K562 (cell line): ENCODE results near the gene ARHGAP4. TPM values are rescaled to one million over a fixed set of nuclear protein-coding genes. Genes with fewer than 3 reads are reported as not detected.
A peak's percentile ranks its signal among the peaks of the same experiment; 100 is the strongest.

Experiments used
- CHD4 ChIP-seq: fragments of 200-600 bp; sonication (generic); IDR thresholded peaks from 3 replicates; pipeline ENCODE4 v1.6.1; 2012; ENCODE audit warnings: low read depth, mild to moderate bottlenecking, mixed read lengths, low read length, inconsistent platforms; ENCODE audit not compliant: insufficient read depth, insufficient replicate concordance, poor library complexity, severe bottlenecking
- CREB1 ChIP-seq, 2 experiments: sonication (generic) in 1 of 2; formaldehyde crosslinking in 1 of 2; IDR thresholded peaks; 2 replicates each; pipeline versions ENCODE4 v1.6.1 to v1.8.0; 2012 to 2022; ENCODE audit warnings: inconsistent platforms in 1 of 2, mild to moderate bottlenecking in 1 of 2, missing genetic modification reagents in 1 of 2, moderate library complexity in 1 of 2
- CTBP1 ChIP-seq: fragments of 450-650 bp; IDR thresholded peaks from 2 replicates; pipeline ENCODE4 v1.6.1; 2016; ENCODE audit warnings: borderline replicate concordance
- HDAC6 ChIP-seq: IDR thresholded peaks from 2 replicates; pipeline ENCODE4 v1.6.1; 2012; ENCODE audit warnings: low read depth, mild to moderate bottlenecking, control low read depth, inconsistent platforms, low read length, moderate library complexity
- MYBL2 ChIP-seq, 2 experiments: fragments of 450-650 bp in 1 of 2; sonication (generic) in 1 of 2; formaldehyde crosslinking in 1 of 2; IDR thresholded peaks; 2 replicates each; pipeline versions ENCODE4 v1.6.1 to v1.8.1; 2017 to 2022; ENCODE audit warnings: borderline replicate concordance in 1 of 2, inconsistent platforms in 1 of 2, low read depth in 1 of 2, mild to moderate bottlenecking in 1 of 2, missing genetic modification reagents in 1 of 2, moderate library complexity in 1 of 2
- NCOR1 ChIP-seq: fragments of 450-650 bp; IDR thresholded peaks from 2 replicates; pipeline ENCODE4 v1.6.1; 2016; ENCODE audit warnings: mild to moderate bottlenecking, moderate library complexity
- PML ChIP-seq: IDR thresholded peaks from 2 replicates; pipeline ENCODE4 v1.6.1; 2012; ENCODE audit warnings: low read length, inconsistent platforms
- PYGO2 ChIP-seq: fragments of 450-650 bp; IDR thresholded peaks from 2 replicates; pipeline ENCODE4 v1.6.1; 2016; ENCODE audit warnings: mild to moderate bottlenecking, missing genetic modification characterization, moderate library complexity, missing compliant biosample characterization
- SP2 ChIP-seq: IDR thresholded peaks from 2 replicates; pipeline ENCODE4 v1.6.1; 2011; ENCODE audit warnings: mild to moderate bottlenecking, low read depth, low read length, moderate library complexity; ENCODE audit not compliant: poor library complexity, severe bottlenecking; ENCODE audit errors: extremely low read depth
- SRF ChIP-seq, 2 experiments: fragments of 250-450, 450-650 bp in 1 of 2; sonication (Bioruptor Pico) in 1 of 2; sonication (generic) in 1 of 2; formaldehyde crosslinking; IDR thresholded peaks; 2 replicates each; pipeline versions ENCODE4 v1.5.0 to v1.5.1; 2020 to 2022; ENCODE audit warnings: mild to moderate bottlenecking in 1 of 2, missing genetic modification reagents in 1 of 2
- SUPT5H ChIP-seq: fragments of 450-650 bp; IDR thresholded peaks from 2 replicates; pipeline ENCODE4 v1.6.1; 2016
- TARDBP ChIP-seq: fragments of 450-650 bp; IDR thresholded peaks from 2 replicates; pipeline ENCODE4 v1.6.1; 2016
- TEAD1 ChIP-seq, 2 experiments: fragments of 450-650 bp in 1 of 2; sonication (generic) in 1 of 2; formaldehyde crosslinking; IDR thresholded peaks; 2 replicates each; pipeline versions ENCODE4 v1.4.0 to v1.8.0; 2020 to 2022; ENCODE audit warnings: mild to moderate bottlenecking in 2 of 2, missing genetic modification reagents in 1 of 2
- THRAP3 ChIP-seq: fragments of 450-650 bp; IDR thresholded peaks from 2 replicates; pipeline ENCODE4 v1.6.1; 2016; ENCODE audit warnings: mild to moderate bottlenecking, inconsistent platforms, borderline replicate concordance
- YY1 ChIP-seq, 3 experiments: IDR thresholded peaks; 2 replicates each; pipeline ENCODE4 v1.6.1; 2011; ENCODE audit warnings: low read length in 2 of 3, mild to moderate bottlenecking in 2 of 3, moderate library complexity in 2 of 3, borderline replicate concordance in 1 of 3, control low read depth in 1 of 3, low read depth in 1 of 3; ENCODE audit not compliant: insufficient read depth in 3 of 3, insufficient replicate concordance in 2 of 3, control insufficient read depth in 1 of 3, insufficient read length in 1 of 3; ENCODE audit errors: extremely low read depth in 1 of 3
- ZC3H8 ChIP-seq: fragments of 450-650 bp; IDR thresholded peaks from 2 replicates; pipeline ENCODE4 v1.6.1; 2017
- ZNF217 ChIP-seq: sonication (generic); formaldehyde crosslinking; IDR thresholded peaks from 2 replicates; pipeline ENCODE4 v1.8.0; 2022; ENCODE audit warnings: mild to moderate bottlenecking, missing genetic modification reagents
- ZNF280A ChIP-seq: fragments of 450-650 bp; IDR thresholded peaks from 2 replicates; pipeline ENCODE4 v1.6.1; 2018; ENCODE audit warnings: mild to moderate bottlenecking, low read depth; ENCODE audit not compliant: partially characterized antibody
- ZNF592 ChIP-seq: fragments of 450-650 bp; IDR thresholded peaks from 2 replicates; pipeline ENCODE4 v1.6.1; 2017; ENCODE audit warnings: antibody characterized with exemption, mild to moderate bottlenecking
- polyA plus RNA-seq, 8 experiments: library from polyadenylated mRNA; depleted of rRNA in 4 of 8; stranded (reverse) in 5 of 8; unstranded in 3 of 8; fragments of >200 nt; fragmentation: Nextera tagmentation in 2 of 8; fragmentation: Illumina TruSeq in 1 of 8; extraction: Ambion mirVana in 2 of 8; extraction: Trizol in 1 of 8; gene quantifications; 2 replicates each; pipeline versions ENCODE4 v1.2.1 to v1.2.3, GENCODE V29; 2011 to 2014; ENCODE audit warnings: inconsistent platforms in 1 of 8, missing spikeins in 1 of 8
- total RNA-seq, 7 experiments: library from RNA; depleted of rRNA in 6 of 7; stranded (reverse); fragments of >200 nt in 6 of 7; fragmentation: Illumina TruSeq in 2 of 7; extraction: Trizol in 2 of 7; gene quantifications; 2 replicates each; pipeline versions ENCODE4 v1.2.1 to v1.2.3, GENCODE V29; 2011 to 2021; ENCODE audit warnings: low replicate concordance in 1 of 7

Gene ARHGAP4
- total and polyA plus RNA-seq, 9 of the 15 experiments (the other 6 are each of a cell fraction or from before 2014, with no cell fraction given): 0.30 to 81.8 (median 13.5) TPM

DNA sequence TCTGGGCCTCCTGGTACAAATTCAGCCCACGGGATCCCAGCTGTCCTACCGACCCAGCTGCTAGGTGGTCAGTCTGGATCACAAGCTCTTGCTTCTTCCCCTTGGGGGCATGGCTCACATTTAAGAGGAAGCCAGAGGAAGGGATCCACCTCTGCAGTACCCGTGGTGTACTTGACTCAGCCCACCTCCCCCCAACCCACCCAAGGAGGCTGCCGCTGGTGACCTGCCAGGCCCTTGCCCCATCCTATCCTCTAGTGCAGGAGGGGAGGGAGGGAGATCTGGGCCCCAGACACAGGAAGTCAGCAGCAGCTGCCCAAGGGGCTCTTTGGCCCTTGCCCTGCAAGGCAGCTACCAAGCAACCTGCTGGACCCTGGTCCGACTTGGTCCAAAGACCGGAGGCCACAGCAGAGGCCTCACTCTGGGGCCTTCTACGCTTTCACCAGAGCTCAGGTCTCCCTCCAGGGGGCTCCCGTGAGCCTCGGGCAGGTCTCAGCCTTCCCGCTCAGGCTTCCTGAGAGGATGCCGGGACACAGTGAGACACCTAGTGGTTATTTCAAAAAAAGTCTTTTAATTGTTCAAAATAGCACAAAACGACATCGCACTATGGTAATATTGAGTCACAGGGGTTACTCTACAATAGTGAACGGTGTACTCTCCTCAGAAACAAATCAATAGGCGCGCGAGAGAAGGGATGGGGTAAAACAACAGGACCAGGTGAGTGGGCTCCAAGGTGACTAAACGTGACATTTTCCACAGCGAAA, 21.1 kb upstream of the ARHGAP4 start (continued):
- TF ChIP-seq SP2 (no peak), CTBP1 (0 out of 2 replicates have a peak, but pooled peaks have one; percentile 42), PYGO2 (tag) (no peak), NCOR1 (no peak; the same call in 1 of the 2 replicates), ZC3H8 (no peak), HDAC6 (no peak), CHD4 (no peak), ZNF217 (CRISPR knock-in tag) (no peak), THRAP3 (0 out of 2 replicates have a peak, but pooled peaks have one; percentile 38), SRF (CRISPR knock-in tag; IDR thresholded peaks at IDR 0.05) (no peak), TARDBP (no peak), SUPT5H (0 out of 2 replicates have a peak, but pooled peaks have one; percentile 17), TEAD1 (CRISPR knock-in tag; IDR thresholded peaks at IDR 0.05) (0 out of 4 replicates have a peak, but pooled peaks of 1 of the 2 experiments have one; percentile 35), CREB1 (IDR thresholded peaks at IDR 0.05) (0 out of 2 replicates have a peak, but pooled peaks have one; percentile 17), CREB1 (CRISPR knock-in tag; IDR thresholded peaks at IDR 0.05) (no peak), YY1 (IDR thresholded peaks at IDR 0.05; ENCODE audit: borderline replicate concordance in 1 of 3, control insufficient read depth in 1 of 3, extremely low read depth in 1 of 3, insufficient read depth in 3 of 3, insufficient read length in 1 of 3, insufficient replicate concordance in 2 of 3, low read depth in 1 of 3, low read length in 2 of 3) (peak in 1 of 3 experiments; percentile 48), ZNF592 (peak; percentile 75), PML (no peak), MYBL2 (IDR thresholded peaks at IDR 0.05; ENCODE audit: low read depth) (no peak), MYBL2 (CRISPR knock-in tag; IDR thresholded peaks at IDR 0.05; ENCODE audit: borderline replicate concordance) (no peak), ZNF280A (no peak)
